ENCODE data around the gene GRID1.

The GRID1 gene

GRCh38 chr10:86293396-86293791, 73.2 kb downstream of the GRID1 start:
- DNase-seq (ENCODE audit: low read depth, low spot score): no peak

GRCh38 chr10:86292462-86293395, 73.9 kb downstream of the GRID1 start:
- no peak for DNase-seq (ENCODE audit: low read depth, low spot score)

- no peak for DNase-seq (ENCODE audit: low read depth, low spot score)
Observed at GRCh38 chr10:86291616-86292340, 74.8 kb downstream of the GRID1 start.

GRCh38 chr10:86290933-86291615, 75.5 kb downstream of the GRID1 start:
- DNase-seq (ENCODE audit: low read depth, low spot score): no peak

- DNase-seq (ENCODE audit: low read depth, low spot score): no peak
Observed at GRCh38 chr10:86289577-86289868, 77.1 kb downstream of the GRID1 start.

GRCh38 chr10:86288695-86289576, 77.7 kb downstream of the GRID1 start:
- DNase-seq (ENCODE audit: low read depth, low spot score): no peak

GRCh38 chr10:86287966-86288579, 78.5 kb downstream of the GRID1 start:
- no peak for DNase-seq (ENCODE audit: low read depth, low spot score)

GRCh38 chr10:86287110-86287793, 79.3 kb downstream of the GRID1 start:
- DNase-seq (ENCODE audit: low read depth, low spot score): no peak

- DNase-seq (ENCODE audit: low read depth, low spot score): no peak
Observed at GRCh38 chr10:86286236-86287109, 80.1 kb downstream of the GRID1 start.

GRCh38 chr10:86285136-86285790, 81.3 kb downstream of the GRID1 start:
- no peak for DNase-seq (ENCODE audit: low read depth, low spot score)

- DNase-seq (ENCODE audit: low read depth, low spot score): no peak
Observed at GRCh38 chr10:86284355-86285105, 82.1 kb downstream of the GRID1 start.

GRCh38 chr10:86283466-86284287, 82.9 kb downstream of the GRID1 start:
- DNase-seq (ENCODE audit: low read depth, low spot score): no peak

- DNase-seq (ENCODE audit: low read depth, low spot score): no peak
Observed at GRCh38 chr10:86282664-86283465, 83.7 kb downstream of the GRID1 start.

GRCh38 chr10:86281396-86281795, 85.2 kb downstream of the GRID1 start:
- no peak for DNase-seq (ENCODE audit: low read depth, low spot score)

GRCh38 chr10:86269332-86269731, 97.3 kb downstream of the GRID1 start:
- DNase-seq (ENCODE audit: low read depth, low spot score): no peak

All from astrocyte of the hippocampus (primary cell).